ENCODE results near the gene UGT1A10. TPM values are rescaled to one million over a fixed set of nuclear protein-coding genes. Genes with fewer than 3 reads are reported as not detected.

The UGT1A10 gene
- total RNA-seq, 1 donor from 2014 or later, result not detected

- DNase-seq (ENCODE audit: low spot score), result no peak
- intact Hi-C loops (cut with DNase I), result no loop called here
- ATAC-seq, result no peak
These were observed 156.5 kb downstream of the UGT1A10 start for GRCh38 chr2:233792720-233793119.

DNA sequence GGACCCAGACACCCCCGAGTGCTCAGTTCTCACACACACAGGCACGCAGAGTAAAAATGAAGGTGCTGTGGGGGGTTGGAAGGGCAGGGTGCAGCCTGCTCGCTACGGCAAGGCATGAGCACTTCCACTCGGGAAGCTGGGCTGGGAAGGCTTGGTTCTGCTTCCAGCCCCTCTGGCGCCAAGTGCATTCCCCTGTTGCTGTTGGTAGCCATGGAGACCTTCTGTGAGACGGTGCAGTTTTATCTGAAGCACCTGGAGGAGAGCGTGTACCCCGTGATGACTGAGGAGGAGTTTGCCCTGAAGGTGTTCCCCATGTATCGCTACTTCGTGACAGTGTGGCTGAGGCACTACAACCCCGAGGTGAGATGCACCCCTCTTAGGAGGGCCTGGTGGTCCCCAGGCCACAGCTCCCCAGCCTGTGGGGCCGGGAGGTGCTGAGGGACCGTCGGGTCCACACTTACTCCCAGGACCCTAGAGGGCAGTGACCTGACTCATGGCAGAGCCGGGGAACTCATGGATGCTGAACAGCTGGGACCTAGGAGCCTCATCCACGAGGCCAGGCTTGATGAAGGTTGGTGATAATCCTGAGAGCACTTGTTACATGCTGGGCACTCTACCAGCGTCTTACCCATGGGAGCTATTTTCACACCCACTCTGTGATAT lies 157.3 kb downstream of the UGT1A10 start:
- no peak for DNase-seq (ENCODE audit: low spot score)
- intact Hi-C loops (cut with DNase I), result no loop called here
- ATAC-seq, result no peak

- intact Hi-C loops (cut with DNase I), result no loop called here
- ATAC-seq, result no peak
- no peak for DNase-seq (ENCODE audit: low spot score)
These were observed 157.9 kb downstream of the UGT1A10 start for GRCh38 chr2:233794128-233794658.

DNA sequence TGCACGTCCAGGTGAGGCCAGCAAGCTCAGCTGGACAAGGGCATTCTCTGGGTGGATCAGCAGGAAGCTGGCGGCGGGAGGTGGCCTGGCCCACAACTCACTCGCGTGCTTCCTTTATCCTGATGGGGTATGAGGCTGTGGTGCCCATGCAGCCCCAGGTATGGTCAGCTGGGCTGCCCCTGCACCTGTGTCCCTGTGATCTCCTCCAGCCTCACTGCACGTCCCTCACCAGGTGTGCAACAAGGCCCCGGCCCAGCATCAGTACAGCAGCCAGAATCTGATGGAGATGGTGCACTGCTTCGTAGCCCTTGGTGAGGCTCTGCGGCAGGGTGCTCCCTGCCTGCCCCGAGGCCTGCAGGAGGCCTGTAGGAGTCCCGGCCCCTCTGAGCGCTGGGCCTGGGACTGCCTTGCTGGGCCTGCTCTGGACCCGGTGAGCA lies 159.5 kb downstream of the UGT1A10 start:
- ATAC-seq (peak; percentile 17), DNase-seq (ENCODE audit: low spot score) (no peak)
- intact Hi-C loops (cut with DNase I), result no loop called here

DNA sequence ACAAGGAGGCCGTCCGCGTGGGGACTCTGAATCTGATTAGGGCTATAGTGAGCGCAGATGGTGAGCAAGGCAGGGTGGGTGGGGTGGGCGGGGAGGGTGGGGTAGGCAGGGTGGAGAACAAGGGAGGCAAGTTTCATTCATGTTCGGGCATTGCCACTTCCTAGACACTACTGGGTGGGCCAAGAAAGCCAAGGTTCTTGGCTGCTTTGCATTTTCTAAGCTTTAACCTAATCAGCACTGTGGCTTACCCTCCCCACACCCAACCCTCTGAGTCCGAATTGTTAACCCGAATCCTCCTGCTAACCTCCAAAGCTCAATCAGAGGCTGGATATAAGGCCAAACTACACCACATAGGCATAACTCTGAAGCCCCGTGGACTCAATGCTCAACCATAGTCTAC lies 160.0 kb downstream of the UGT1A10 start:
- intact Hi-C loops (cut with DNase I), result no loop called here
- ATAC-seq, result no peak
- no peak for DNase-seq (ENCODE audit: low spot score)

DNA sequence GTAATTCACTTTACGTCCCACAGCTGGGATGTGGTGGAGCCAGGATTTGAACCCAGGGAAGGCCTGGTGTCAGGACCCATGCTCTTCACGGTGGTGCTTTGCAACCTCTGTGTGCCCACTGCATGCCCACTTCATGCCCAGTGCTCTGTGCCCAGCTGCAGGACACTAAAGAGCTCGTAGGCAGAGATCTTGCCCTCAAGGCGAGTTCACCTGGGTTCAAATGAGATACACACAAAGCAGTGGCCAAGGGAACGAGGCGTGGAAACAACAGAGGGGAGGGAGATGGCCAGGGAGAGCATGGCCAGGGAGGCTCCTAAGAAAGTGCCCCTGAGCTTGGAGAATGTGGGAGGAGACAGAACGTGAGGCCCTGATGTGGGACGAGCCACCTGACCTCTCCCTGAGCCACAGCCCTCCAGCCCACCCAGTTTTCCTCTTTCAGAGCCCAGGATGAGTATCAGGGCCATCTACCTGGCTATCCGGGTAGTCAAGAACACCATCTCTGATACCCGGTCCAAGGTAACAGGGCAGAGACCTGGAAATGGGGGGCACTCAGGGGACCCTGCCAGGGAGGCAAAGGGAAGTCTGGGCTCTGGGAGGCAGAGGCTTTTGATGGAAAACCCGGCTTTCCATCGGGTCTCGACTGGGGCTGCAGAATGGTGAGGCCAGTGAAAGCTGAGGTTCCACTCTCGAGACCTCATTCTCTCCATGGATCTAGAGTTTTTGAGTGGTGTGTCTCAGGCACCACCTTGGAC lies 162.3 kb downstream of the UGT1A10 start:
- DNase-seq (ENCODE audit: low spot score) (peak; percentile 9), ATAC-seq (no peak)
- intact Hi-C loops (cut with DNase I), result no loop called here

GRCh38 chr2:233799087-233799665 lies 162.9 kb downstream of the UGT1A10 start:
- no peak for ATAC-seq
- DNase-seq (ENCODE audit: low spot score), result peak; percentile 30
- intact Hi-C loops (cut with DNase I), result no loop called here

- DNase-seq (ENCODE audit: low spot score) (no peak), ATAC-seq (no peak)
- intact Hi-C loops (cut with DNase I), result no loop called here
These were observed 163.5 kb downstream of the UGT1A10 start for GRCh38 chr2:233799716-233800115.

GRCh38 chr2:233800208-233800607 lies 164.0 kb downstream of the UGT1A10 start:
- intact Hi-C loops (cut with DNase I), result no loop called here
- ATAC-seq (no peak), DNase-seq (ENCODE audit: low spot score) (no peak)

- intact Hi-C loops (cut with DNase I), result no loop called here
- ATAC-seq (no peak), DNase-seq (ENCODE audit: low spot score) (no peak)
These were observed 165.3 kb downstream of the UGT1A10 start for GRCh38 chr2:233801357-233802131.

DNA sequence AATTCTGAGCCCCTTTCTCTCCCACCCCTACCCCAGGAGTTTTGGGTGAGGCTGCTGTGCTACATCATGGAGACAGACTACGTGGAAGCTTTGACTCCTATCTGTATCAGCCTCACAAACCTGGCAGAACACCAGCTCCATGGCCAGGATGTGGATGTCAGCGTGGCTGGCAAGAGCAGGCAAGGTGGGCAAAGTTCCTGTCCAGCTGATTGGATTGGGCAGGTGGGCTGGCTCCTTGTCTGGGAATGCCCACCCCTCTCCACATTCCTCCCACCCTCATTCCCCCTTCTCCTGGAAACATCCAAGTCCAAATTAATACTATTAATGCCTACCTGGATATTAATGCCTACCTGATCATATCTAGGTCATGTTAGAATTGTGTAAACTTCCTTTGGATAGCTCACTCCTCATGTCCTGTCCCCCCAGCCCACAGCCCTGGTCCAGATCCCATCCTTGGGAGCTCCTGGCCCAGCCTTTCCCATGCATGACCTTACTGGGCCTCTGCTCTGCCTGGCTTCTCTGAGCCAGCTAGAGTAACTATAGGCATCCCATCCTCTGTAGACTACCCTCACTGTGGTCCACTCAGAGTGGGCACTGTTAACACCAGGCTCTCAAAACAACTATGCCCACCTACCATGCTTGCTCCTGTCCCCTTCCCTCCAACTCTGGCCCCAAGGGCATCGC lies 166.0 kb downstream of the UGT1A10 start:
- DNase-seq (ENCODE audit: low spot score) (no peak), ATAC-seq (no peak)
- intact Hi-C loops (cut with DNase I), result no loop called here

GRCh38 chr2:233803292-233803911 lies 167.2 kb downstream of the UGT1A10 start:
- no peak for DNase-seq (ENCODE audit: low spot score)

DNA sequence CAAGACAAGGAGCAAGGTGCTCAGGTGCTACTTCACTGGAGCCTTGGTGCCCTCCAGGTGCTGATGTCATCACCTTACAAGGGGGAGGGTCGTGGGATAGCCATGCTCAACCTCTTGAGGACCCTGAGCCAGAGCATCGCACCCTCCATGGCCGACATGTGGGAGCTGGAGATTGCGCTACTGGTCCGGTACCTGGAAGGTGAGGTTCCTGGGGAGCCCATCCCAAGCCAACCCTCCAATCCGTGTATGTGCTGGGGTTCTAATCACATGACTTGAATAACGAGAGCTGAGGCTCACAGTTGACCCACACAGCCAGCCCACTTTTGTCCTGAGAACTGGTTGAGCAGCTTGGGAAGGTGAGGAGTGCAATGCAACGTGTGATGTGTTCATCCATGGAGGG lies 167.7 kb downstream of the UGT1A10 start:
- ATAC-seq (no peak), DNase-seq (ENCODE audit: low spot score) (no peak)
- intact Hi-C loops (cut with DNase I), result no loop called here

More at GRCh38 chr2:233803292-233803911, 167.2 kb downstream of the UGT1A10 start:
- ATAC-seq, result no peak
- intact Hi-C loops (cut with DNase I), result no loop called here

DNA sequence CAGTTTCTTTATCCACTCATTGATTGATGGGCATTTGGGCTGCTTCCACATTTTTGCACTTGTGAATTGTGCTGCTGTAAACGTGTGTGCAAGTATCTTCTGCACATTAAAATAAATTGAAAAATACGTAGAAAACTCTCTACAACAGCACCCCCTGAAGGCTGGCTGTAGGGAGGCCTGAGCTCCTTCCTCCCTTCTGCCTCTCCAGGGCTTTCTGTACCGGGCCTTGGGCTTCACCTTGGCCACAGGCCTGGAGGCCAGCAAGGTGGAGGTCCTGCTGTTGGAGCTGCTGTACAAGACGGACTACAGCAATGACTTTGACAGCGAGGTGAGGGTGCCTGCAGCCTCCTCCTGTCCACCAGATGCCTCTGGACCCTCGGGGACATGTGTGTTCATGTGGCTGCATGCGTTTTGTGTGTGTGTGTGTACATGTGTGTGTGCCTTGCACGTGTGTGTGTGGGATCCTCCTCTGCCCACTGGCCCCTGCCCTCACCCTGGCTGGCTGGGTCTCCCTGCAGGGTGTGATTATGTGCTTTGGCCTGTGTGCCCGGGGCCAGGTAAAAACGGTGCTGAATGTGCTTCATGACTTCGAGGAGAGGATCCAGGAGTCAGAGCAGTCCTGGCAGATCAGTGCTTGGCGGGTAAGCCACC lies 171.1 kb downstream of the UGT1A10 start:
- DNase-seq (ENCODE audit: low spot score) (peak; percentile 41), ATAC-seq (no peak)
- intact Hi-C loops (cut with DNase I), result no loop called here

DNA sequence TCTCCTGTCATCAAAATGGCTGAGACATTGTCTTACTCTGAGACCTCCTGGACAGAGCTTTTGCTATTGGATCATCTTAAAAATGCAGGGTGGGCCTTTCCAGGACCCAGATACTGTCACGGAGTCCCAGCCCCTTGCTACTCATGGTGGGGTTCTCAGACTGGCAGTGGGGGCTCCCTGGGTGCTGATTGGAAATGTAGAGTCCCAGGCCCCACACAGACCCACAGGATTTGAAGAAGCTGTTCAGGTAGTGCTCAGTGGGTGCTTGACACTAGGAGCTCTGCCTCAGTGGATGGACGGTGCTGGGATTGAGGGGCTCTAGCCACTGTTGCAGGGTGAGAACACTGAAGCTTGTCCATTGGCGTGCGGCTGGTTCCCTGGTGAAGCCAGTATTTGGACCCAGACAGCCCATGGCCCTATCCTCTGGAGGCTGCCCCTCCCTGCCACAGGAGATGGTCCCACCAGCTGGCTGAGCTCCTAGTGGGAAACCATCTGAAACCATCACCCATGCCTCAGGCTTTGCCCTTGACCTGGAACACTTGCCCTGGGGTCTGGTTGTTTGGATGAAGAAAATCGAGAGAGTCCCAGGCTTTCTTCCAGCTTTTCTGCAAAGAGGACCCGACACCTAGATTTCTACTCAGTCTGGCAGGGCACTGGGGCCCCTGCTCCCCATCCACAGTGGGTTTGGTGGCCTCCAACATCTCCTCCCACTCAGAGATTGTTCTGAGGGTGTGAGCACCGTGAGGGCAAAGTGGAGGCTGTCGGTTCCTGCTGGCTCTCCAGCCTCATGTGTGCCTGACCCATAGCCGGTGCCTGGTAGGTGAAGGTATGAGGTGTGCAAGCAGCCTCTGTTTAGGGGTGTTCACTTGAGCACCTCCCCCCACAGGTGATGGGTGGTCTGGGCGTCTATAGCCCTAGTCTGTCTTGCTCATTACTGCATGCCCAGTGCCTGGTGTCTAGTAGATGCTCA lies 172.0 kb downstream of the UGT1A10 start:
- DNase-seq (ENCODE audit: low spot score) (peak; percentile 38), ATAC-seq (no peak)
- intact Hi-C loops (cut with DNase I), result no loop called here

DNA sequence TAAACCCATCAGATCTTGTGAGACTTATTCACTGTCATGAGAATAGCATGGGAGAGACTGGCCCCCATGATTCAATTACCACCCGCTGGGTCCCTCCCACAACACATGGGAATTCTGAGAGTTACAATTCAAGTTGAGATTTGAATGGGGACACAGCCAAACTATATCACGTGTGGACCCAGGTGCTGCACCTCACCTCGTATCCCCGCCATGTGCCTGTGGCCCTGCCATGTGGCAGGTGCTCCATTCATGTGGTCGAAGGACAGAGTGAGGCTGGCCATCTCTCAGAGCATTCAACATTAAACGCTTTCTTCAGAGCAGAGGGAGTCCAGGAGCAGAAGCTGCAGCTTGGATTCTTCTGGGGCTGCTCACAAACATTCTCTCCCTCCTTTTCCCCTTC lies 174.1 kb downstream of the UGT1A10 start:
- intact Hi-C loops (cut with DNase I), result no loop called here
- ATAC-seq (no peak), DNase-seq (ENCODE audit: low spot score) (peak; percentile 5)

DNA sequence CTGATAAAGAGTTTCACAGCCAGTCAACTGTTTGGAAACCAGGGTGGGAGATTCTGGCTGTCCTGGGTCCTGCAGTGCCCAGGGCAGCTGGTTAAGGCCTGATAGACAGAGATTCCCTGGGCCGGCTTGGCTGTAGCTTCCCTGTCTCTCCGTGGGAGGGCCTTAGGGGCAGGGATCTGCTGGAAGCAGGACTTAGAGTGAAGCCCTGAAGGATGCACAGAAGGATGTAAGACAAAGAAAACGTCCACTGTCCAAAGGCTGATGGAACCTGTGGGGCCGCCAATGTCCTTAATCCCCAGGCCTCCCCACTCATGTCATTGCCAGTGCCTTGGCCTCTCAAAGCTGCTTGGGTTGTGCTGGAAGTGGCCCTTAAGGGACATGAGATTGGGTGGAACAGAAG lies 174.8 kb downstream of the UGT1A10 start:
- ATAC-seq, result no peak
- DNase-seq (ENCODE audit: low spot score), result peak; percentile 22
- intact Hi-C loops (cut with DNase I), result no loop called here

Data from sciatic nerve (tissue), 2 donors.